Mesenchymal stem cell (in vitro differentiated cells and primary cell): Measurements from ENCODE around the gene TAS2R60.

Experiments
- DNase-seq: peaks from one replicate; pipeline ENCODE4 v3.0.0-alpha.2; 2013
- H2AFZ ChIP-seq: one replicate; pipeline ENCODE4 v1.6.1; 2013; ENCODE audit warnings: low read depth, mild to moderate bottlenecking, control low read depth, inconsistent platforms, low read length, moderate library complexity
- H2AK5ac ChIP-seq: 2 replicates; pipeline ENCODE4 v1.6.1; 2013; ENCODE audit warnings: low read length, moderate library complexity, mild to moderate bottlenecking, inconsistent platforms; ENCODE audit not compliant: severe bottlenecking
- H2BK120ac ChIP-seq: one replicate; pipeline ENCODE4 v1.6.1; 2013; ENCODE audit warnings: low read depth, mild to moderate bottlenecking, inconsistent platforms, low read length, moderate library complexity
- H2BK12ac ChIP-seq, 2 experiments: one replicate each; pipeline ENCODE4 v1.6.1; 2013; ENCODE audit warnings: inconsistent platforms in 2 of 2, low read length in 2 of 2, mild to moderate bottlenecking in 2 of 2, moderate library complexity in 2 of 2, control low read depth in 1 of 2
- H2BK15ac ChIP-seq: one replicate; pipeline ENCODE4 v1.6.1; 2013; ENCODE audit warnings: mild to moderate bottlenecking, low read depth, inconsistent platforms; ENCODE audit not compliant: poor library complexity, severe bottlenecking
- H2BK5ac ChIP-seq: 2 replicates; pipeline ENCODE4 v1.6.1; 2013; ENCODE audit warnings: low read depth, mild to moderate bottlenecking, low read length, control low read depth, inconsistent platforms; ENCODE audit not compliant: poor library complexity, severe bottlenecking
- H3K14ac ChIP-seq, 2 experiments: one replicate each; pipeline ENCODE4 v1.6.1; 2013; ENCODE audit warnings: inconsistent platforms in 2 of 2, low read length in 2 of 2, control low read depth in 1 of 2, mild to moderate bottlenecking in 1 of 2, moderate library complexity in 1 of 2
- H3K18ac ChIP-seq, 2 experiments: one replicate each; pipeline ENCODE4 v1.6.1; 2013; ENCODE audit warnings: inconsistent platforms in 2 of 2, low read length in 2 of 2, control low read depth in 1 of 2, low read depth in 1 of 2, mild to moderate bottlenecking in 1 of 2
- H3K23ac ChIP-seq, 2 experiments: one replicate each; pipeline ENCODE4 v1.6.1; 2013; ENCODE audit warnings: inconsistent platforms in 2 of 2, low read length in 2 of 2, mild to moderate bottlenecking in 2 of 2, moderate library complexity in 2 of 2, control low read depth in 1 of 2
- H3K27ac ChIP-seq: 2 replicates; pipeline ENCODE4 v1.5.1; 2013; ENCODE audit warnings: mild to moderate bottlenecking, moderate library complexity, low read length, control low read depth, inconsistent platforms; ENCODE audit not compliant: poor library complexity, severe bottlenecking
- H3K27me3 ChIP-seq, 2 experiments: 2 replicates each; pipeline versions ENCODE4 v1.6.1 to v1.7.0; 2013; ENCODE audit warnings: low read length in 2 of 2, mild to moderate bottlenecking in 2 of 2, moderate library complexity in 2 of 2, control low read depth in 1 of 2, inconsistent platforms in 1 of 2; ENCODE audit not compliant: control insufficient read depth in 1 of 2, insufficient read depth in 1 of 2
- H3K36me3 ChIP-seq, 2 experiments: 2 replicates each; pipeline versions ENCODE4 v1.6.1 to v1.7.0; 2013; ENCODE audit warnings: low read length in 2 of 2, control low read depth in 1 of 2, inconsistent platforms in 1 of 2, low read depth in 1 of 2, mild to moderate bottlenecking in 1 of 2; ENCODE audit not compliant: insufficient read depth in 2 of 2, control insufficient read depth in 1 of 2
- H3K4ac ChIP-seq, 2 experiments: one replicate each; pipeline ENCODE4 v1.6.1; 2013; ENCODE audit warnings: inconsistent platforms in 2 of 2, low read length in 2 of 2, mild to moderate bottlenecking in 2 of 2, moderate library complexity in 2 of 2, control low read depth in 1 of 2, low read depth in 1 of 2
- H3K4me1 ChIP-seq: 2 replicates; pipeline ENCODE4 v1.6.1; 2013; ENCODE audit warnings: low read depth, low read length, control low read depth; ENCODE audit not compliant: control insufficient read depth, insufficient read depth
- H3K4me2 ChIP-seq: 2 replicates; pipeline ENCODE4 v1.6.1; 2013; ENCODE audit warnings: low read length, mild to moderate bottlenecking, inconsistent platforms; ENCODE audit not compliant: poor library complexity, severe bottlenecking
- H3K4me3 ChIP-seq, 2 experiments: 2 replicates each; pipeline versions ENCODE4 v1.5.1 to v1.7.0; 2013; ENCODE audit warnings: low read length in 2 of 2, mild to moderate bottlenecking in 2 of 2, control low read depth in 1 of 2, low read depth in 1 of 2; ENCODE audit not compliant: insufficient read depth in 1 of 2
- H3K79me1 ChIP-seq: replicated peaks from 2 replicates; pipeline ENCODE4 v1.6.1; 2013; ENCODE audit warnings: mild to moderate bottlenecking, control low read depth, low read length, inconsistent platforms; ENCODE audit not compliant: poor library complexity, severe bottlenecking
- H3K9ac ChIP-seq: 2 replicates; pipeline ENCODE4 v1.7.0; 2013; ENCODE audit warnings: mild to moderate bottlenecking, low read length, moderate library complexity
- H3K9me3 ChIP-seq: 2 replicates; pipeline ENCODE4 v1.7.0; 2013; ENCODE audit warnings: mild to moderate bottlenecking, low read length; ENCODE audit not compliant: control insufficient read depth
- H4K8ac ChIP-seq: one replicate; pipeline ENCODE4 v1.6.1; 2013; ENCODE audit warnings: inconsistent platforms, mild to moderate bottlenecking, low read length, moderate library complexity
- H4K91ac ChIP-seq: one replicate; pipeline ENCODE4 v1.6.1; 2013; ENCODE audit warnings: mild to moderate bottlenecking, low read length, inconsistent platforms
- WGBS: methylation state at CpG from one replicate; pipeline ENCODE4 v1.1.7; 2013; ENCODE audit warnings: mixed read lengths; 5-methylcytosine and 5-hydroxymethylcytosine counted together

The TAS2R60 gene

GRCh38 chr7:143479055-143479766 is 36.0 kb downstream of the TAS2R60 start:
- Histone ChIP-seq H2BK12ac (no peak overlapping the region), H2AK5ac (no peak overlapping the region), H3K4ac (no peak overlapping the region), H4K91ac (no peak overlapping the region), H3K4me3 (no peak overlapping the region), H3K36me3 (no peaks in the 10 kb centered on the region), H2BK120ac (no peak overlapping the region), H2BK15ac (no peak overlapping the region), H4K8ac (no peak overlapping the region), H2BK5ac (no peak overlapping the region), H3K27me3 (no peaks in the 10 kb centered on the region), H3K23ac (no peak overlapping the region), H3K79me1 (no peaks in the 10 kb centered on the region), H3K4me1 (no peaks in the 10 kb centered on the region), H3K4me2 (no peak overlapping the region), H3K18ac (no peak overlapping the region), H3K27ac (no peak overlapping the region), H3K14ac (no peak overlapping the region), H3K9me3 (peaks cover 4% of the 10 kb centered on the region), H2AFZ (no peak overlapping the region), H3K9ac (peak overlapping the region; percentile 25)
- 74% methylated on average over 9 of the region's 10 CpGs for WGBS
- DNase-seq: no peak

- Histone ChIP-seq H3K23ac (no peak overlapping the region), H3K4ac (no peak overlapping the region), H3K4me1 (no peaks in the 10 kb centered on the region), H3K14ac (no peak overlapping the region), H4K91ac (no peak overlapping the region), H2AFZ (no peak overlapping the region), H3K27me3 (no peaks in the 10 kb centered on the region), H2BK120ac (no peak overlapping the region), H3K9ac (no peak overlapping the region), H2BK12ac (no peak overlapping the region), H3K4me3 (no peak overlapping the region), H2BK15ac (no peak overlapping the region), H4K8ac (no peak overlapping the region), H3K9me3 (no peaks in the 10 kb centered on the region), H3K4me2 (no peak overlapping the region), H2BK5ac (no peak overlapping the region), H3K27ac (no peak overlapping the region), H3K18ac (no peak overlapping the region), H3K36me3 (no peaks in the 10 kb centered on the region), H2AK5ac (no peak overlapping the region), H3K79me1 (no peaks in the 10 kb centered on the region)
- DNase-seq: no peak
Observed at GRCh38 chr7:143480501-143480900, 37.2 kb downstream of the TAS2R60 start.

- no peak for DNase-seq
- no peaks in the 10 kb centered on the region for H3K4me1 ChIP-seq
- H3K36me3 ChIP-seq: no peaks in the 10 kb centered on the region
- H4K8ac ChIP-seq: no peak overlapping the region
- H3K9ac ChIP-seq: peak overlapping the region; percentile 69
- H3K4ac ChIP-seq: no peak overlapping the region
- no peak overlapping the region for H3K18ac ChIP-seq
- no peak overlapping the region for H2AK5ac ChIP-seq
- H3K27ac ChIP-seq: no peak overlapping the region
- no peak overlapping the region for H2BK5ac ChIP-seq
- H3K4me2 ChIP-seq: no peak overlapping the region
- no peak overlapping the region for H2AFZ ChIP-seq
- H2BK15ac ChIP-seq: no peak overlapping the region
- no peak overlapping the region for H3K4me3 ChIP-seq
- no peak overlapping the region for H4K91ac ChIP-seq
- WGBS: 60% methylated on average over 2 of the region's 3 CpGs
- H3K23ac ChIP-seq: no peak overlapping the region
- H2BK120ac ChIP-seq: no peak overlapping the region
- no peaks in the 10 kb centered on the region for H3K9me3 ChIP-seq
- H3K79me1 ChIP-seq: no peaks in the 10 kb centered on the region
- H3K27me3 ChIP-seq: peaks cover 0 to 2% of the 10 kb centered on the region in 2 experiments
- no peak overlapping the region for H2BK12ac ChIP-seq
- no peak overlapping the region for H3K14ac ChIP-seq
Observed at GRCh38 chr7:143484119-143484518, 40.9 kb downstream of the TAS2R60 start.

- no peak for DNase-seq
- Histone ChIP-seq H3K4ac (no peak overlapping the region), H2BK120ac (no peak overlapping the region), H2BK5ac (no peak overlapping the region), H3K9ac (no peak overlapping the region), H3K4me1 (no peaks in the 10 kb centered on the region), H3K4me2 (no peak overlapping the region), H3K9me3 (no peaks in the 10 kb centered on the region), H3K14ac (no peak overlapping the region), H4K8ac (no peak overlapping the region), H3K23ac (no peak overlapping the region), H3K27ac (no peak overlapping the region), H3K27me3 (peaks cover 0 to 8% of the 10 kb centered on the region in 2 experiments), H2BK12ac (no peak overlapping the region), H4K91ac (no peak overlapping the region), H3K4me3 (no peak overlapping the region), H2AK5ac (no peak overlapping the region), H3K79me1 (no peaks in the 10 kb centered on the region), H3K18ac (no peak overlapping the region), H3K36me3 (no peaks in the 10 kb centered on the region), H2BK15ac (no peak overlapping the region), H2AFZ (no peak overlapping the region)
Observed at GRCh38 chr7:143485094-143485493, 41.8 kb downstream of the TAS2R60 start.
